22Rv1 (cell line): ENCODE results near the gene ELK1.

ENCODE experiments used
- CTCF ChIP-seq: fragments of 450-650 bp; IDR thresholded peaks from 2 replicates; pipeline ENCODE4 v1.5.1; 2017; ENCODE audit warnings: mild to moderate bottlenecking
- ZFX ChIP-seq: fragments of 450-650 bp; IDR thresholded peaks from 2 replicates; pipeline ENCODE4 v1.6.1; 2017; ENCODE audit warnings: antibody characterized with exemption, borderline replicate concordance

DNA sequence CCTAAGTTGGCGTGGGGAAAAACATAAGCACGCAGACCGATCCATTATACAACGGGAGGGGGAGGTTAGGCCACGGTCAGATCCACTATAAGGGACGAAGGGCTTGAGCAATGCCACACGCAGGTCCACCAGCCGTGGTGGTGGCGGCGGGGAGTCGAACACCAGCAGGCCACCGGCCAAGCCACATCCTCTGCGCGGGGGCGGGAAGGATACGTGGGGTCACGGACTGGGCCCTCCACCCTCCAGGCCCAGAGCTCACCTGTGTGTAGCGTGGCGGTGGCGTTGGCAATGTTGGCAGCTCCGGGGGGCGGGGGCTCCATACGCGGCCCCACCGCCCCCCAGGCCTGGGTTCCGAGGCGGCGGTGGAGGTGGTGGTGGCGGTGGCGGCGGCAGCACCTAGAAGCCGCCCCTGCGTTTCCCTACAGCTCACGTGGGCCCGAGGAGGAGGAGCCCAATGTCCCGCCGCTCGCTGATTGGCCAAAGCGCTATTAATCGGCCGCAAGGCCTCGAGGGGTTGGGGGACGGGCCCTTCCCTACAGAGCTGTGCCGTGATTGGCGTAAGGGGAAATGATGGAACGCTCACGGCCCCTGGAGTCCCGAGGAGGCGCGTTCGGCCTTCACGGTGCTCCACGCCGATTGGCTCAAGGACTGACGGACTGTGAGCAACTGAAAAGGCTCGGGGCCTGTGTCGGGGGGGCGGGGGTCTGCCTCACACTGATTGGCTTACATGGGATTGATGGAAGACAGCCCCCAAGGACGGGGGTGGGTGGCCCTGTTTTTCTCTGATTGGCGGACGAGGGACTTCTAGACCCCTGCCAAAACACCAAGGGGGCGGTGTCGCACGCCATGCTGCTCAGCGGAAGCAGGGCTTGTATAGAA is at the start of gene ELK1:
- TF ChIP-seq CTCF (no peak), ZFX (no peak)
